Right lobe of liver (tissue), 6 donors: ENCODE data around the gene BEST1. TPM values are rescaled to one million over a fixed set of nuclear protein-coding genes. Genes with fewer than 3 reads are reported as not detected.

Experiments used
- ATAC-seq, 4 donors: fragments of 200-7000 bp; cut with Tn5 transposase; one replicate each; pipeline ENCODE4 v1.9.1; 2020; ENCODE audit warnings: mild to moderate bottlenecking in 4 of 4, moderate library complexity in 4 of 4
- DNase-seq, 3 donors: peaks; one replicate each; pipeline ENCODE4 v3.0.0-alpha.2; 2020
- H3K27ac ChIP-seq, 3 donors: fragments of 200-600 bp; one replicate each; pipeline ENCODE4 v1.8.0; 2022
- H3K27me3 ChIP-seq, 2 donors: fragments of 200-600 bp; one replicate each; pipeline ENCODE4 v1.8.0; 2022
- H3K36me3 ChIP-seq, 4 donors: fragments of 200-600 bp; sonication (generic) in 1 of 4; one replicate each; pipeline versions ENCODE4 v1.5.1 to v1.8.0; 2017 to 2022; ENCODE audit warnings: control low read depth in 1 of 4
- H3K4me1 ChIP-seq, 4 donors: fragments of 200-600 bp; sonication (generic) in 1 of 4; one replicate each; pipeline versions ENCODE4 v1.5.1 to v1.8.0; 2017 to 2022; ENCODE audit warnings: control low read depth in 1 of 4
- H3K4me3 ChIP-seq, 3 donors: fragments of 200-600 bp; one replicate each; pipeline ENCODE4 v1.8.0; 2022
- H3K9me3 ChIP-seq, 4 donors: fragments of 200-600 bp; sonication (generic) in 1 of 4; one replicate each; pipeline versions ENCODE4 v1.5.1 to v1.8.0; 2017 to 2022; ENCODE audit warnings: control low read depth in 1 of 4
- CTCF ChIP-seq, 4 donors: fragments of 200-600 bp in 3 of 4; fragments of 450-650 bp in 1 of 4; IDR thresholded peaks; one replicate each; pipeline versions ENCODE4 v1.5.1 to v1.8.0; 2016 to 2022; ENCODE audit warnings: antibody characterized with exemption in 4 of 4, mild to moderate bottlenecking in 2 of 4
- POLR2A ChIP-seq: fragments of 450-650 bp; IDR thresholded peaks from one replicate; pipeline ENCODE4 v1.6.1; 2017; ENCODE audit warnings: antibody characterized with exemption, mild to moderate bottlenecking
- WGBS: methylation state at CpG from one replicate; pipeline ENCODE4 v1.1.6; 2018; ENCODE audit warnings: low coverage, low lambda C conversion rate; ENCODE audit not compliant: insufficient coverage; ENCODE audit errors: missing lambda C conversion rate; 5-methylcytosine and 5-hydroxymethylcytosine counted together
- intact Hi-C, 2 donors: fragments of 100-400 bp; cut with DNase I; formaldehyde crosslinking; loops; one replicate each; pipeline versions ENCODE4 v1.11.2 to v1.14.1; 2022
- total RNA-seq, 6 experiments: library from RNA; depleted of rRNA in 2 of 6; stranded (reverse); fragments of >200 nt in 2 of 6; fragmentation: NEBNext Ultra II Directional in 3 of 6; extraction: Animal tissue kit (Norgen Biotek cat#: 25700) in 3 of 6; gene quantifications; one replicate each; pipeline versions ENCODE4 v1.1.0 to v1.2.4, GENCODE V29; 2016 to 2023
- donor health status: DM: no; HTN: yes; CAD: no.
- donor health status: DM: no; HTN: no; CAD: no.
- donor health status: DM: no; HTN: no; CAD: no.
- donor health status: DM: no; HTN: yes; CAD: no.
- donor health status: DM: no; HTN: yes; CAD: no.

Gene BEST1
- total RNA-seq, 6 experiments from 2014 or later, result 0.55 to 2.3 (median 0.91) TPM

- H3K27ac ChIP-seq, result peak overlapping the region in 2 of 3 donors; percentile 32 to 44
- 23% methylated on average over 2 of the region's 2 CpGs for WGBS
- peak; percentile 17 to 47 (median 26) for ATAC-seq
Measured at GRCh38 chr11:62004473-62004872, 54.3 kb downstream of the BEST1 start.

GRCh38 chr11:62008193-62008592 lies 58.0 kb downstream of the BEST1 start:
- 83% methylated on average over 1 of the region's 1 CpG for WGBS
- intact Hi-C loops, result no loop called here

More at GRCh38 chr11:62004473-62004872, 54.3 kb downstream of the BEST1 start:
- no peak for TF ChIP-seq POLR2A
- no peak for TF ChIP-seq CTCF (IDR thresholded peaks at IDR 0.05)
- peaks cover 0 to under 1% (median 0%) of the 10 kb centered on the region in 4 donors for H3K9me3 ChIP-seq
- H3K36me3 ChIP-seq, result no peaks in the 10 kb centered on the region
- intact Hi-C loops, result no loop called here
- H3K27me3 ChIP-seq, result no peaks in the 10 kb centered on the region
- DNase-seq, result peak in 1 of 3 donors; percentile 48
- no peak overlapping the region for H3K4me3 ChIP-seq
- H3K4me1 ChIP-seq, result peaks cover 0 to 31% (median 9%) of the 10 kb centered on the region in 4 donors

GRCh38 chr11:62010935-62011528 lies 60.9 kb downstream of the BEST1 start:
- DNase-seq, result peak in 1 of 3 donors; percentile 22
- TF ChIP-seq CTCF (IDR thresholded peaks at IDR 0.05), result no peak
- TF ChIP-seq POLR2A, result no peak
- intact Hi-C loops, result no loop called here
- no peak overlapping the region for H3K4me3 ChIP-seq
- no peak overlapping the region for H3K27ac ChIP-seq
- 80% methylated on average over 2 of the region's 4 CpGs for WGBS
- H3K27me3 ChIP-seq, result no peaks in the 10 kb centered on the region
- H3K36me3 ChIP-seq, result no peaks in the 10 kb centered on the region
- no peaks in the 10 kb centered on the region for H3K9me3 ChIP-seq
- no peak for ATAC-seq
- no peaks in the 10 kb centered on the region for H3K4me1 ChIP-seq

More at GRCh38 chr11:62008193-62008592, 58.0 kb downstream of the BEST1 start:
- Histone ChIP-seq H3K4me1 (peaks cover 0 to 6% (median 0%) of the 10 kb centered on the region in 4 donors), H3K27ac (no peak overlapping the region), H3K4me3 (no peak overlapping the region), H3K27me3 (no peaks in the 10 kb centered on the region), H3K9me3 (no peaks in the 10 kb centered on the region), H3K36me3 (no peaks in the 10 kb centered on the region)
- ATAC-seq (no peak), DNase-seq (no peak)
- TF ChIP-seq CTCF (IDR thresholded peaks at IDR 0.05) (no peak), POLR2A (no peak)

GRCh38 chr11:62011881-62012280 lies 61.7 kb downstream of the BEST1 start:
- H3K27ac ChIP-seq, result no peak overlapping the region
- TF ChIP-seq CTCF (IDR thresholded peaks at IDR 0.05) (no peak), POLR2A (no peak)
- intact Hi-C loops, result no loop called here
- H3K36me3 ChIP-seq, result no peaks in the 10 kb centered on the region
- peak in 1 of 3 donors; percentile 44 for DNase-seq
- 90% methylated on average over 6 of the region's 9 CpGs for WGBS
- no peaks in the 10 kb centered on the region for H3K27me3 ChIP-seq
- H3K9me3 ChIP-seq, result no peaks in the 10 kb centered on the region
- H3K4me3 ChIP-seq, result no peak overlapping the region
- ATAC-seq, result no peak
- H3K4me1 ChIP-seq, result no peaks in the 10 kb centered on the region
